Posterior cingulate gyrus (tissue), 11 donors: ENCODE measurements around the gene PPP2R2D.
"Not testable (repeated sequence)": the region's sequence is repeated elsewhere in the genome, so short reads cannot be mapped to it uniquely, and the experiment has no call there.

Source experiments
- DNase-seq, 10 donors: peaks; one replicate each; pipeline versions ENCODE4 v3.0.0 to v3.0.0-alpha.2; 2020 to 2021; ENCODE audit warnings: mixed read lengths in 3 of 10
- intact Hi-C: fragments of 100-400 bp; cut with DNase I; formaldehyde crosslinking; loops from one replicate; pipeline ENCODE4 v1.15.1; 2023

The PPP2R2D gene

DNA sequence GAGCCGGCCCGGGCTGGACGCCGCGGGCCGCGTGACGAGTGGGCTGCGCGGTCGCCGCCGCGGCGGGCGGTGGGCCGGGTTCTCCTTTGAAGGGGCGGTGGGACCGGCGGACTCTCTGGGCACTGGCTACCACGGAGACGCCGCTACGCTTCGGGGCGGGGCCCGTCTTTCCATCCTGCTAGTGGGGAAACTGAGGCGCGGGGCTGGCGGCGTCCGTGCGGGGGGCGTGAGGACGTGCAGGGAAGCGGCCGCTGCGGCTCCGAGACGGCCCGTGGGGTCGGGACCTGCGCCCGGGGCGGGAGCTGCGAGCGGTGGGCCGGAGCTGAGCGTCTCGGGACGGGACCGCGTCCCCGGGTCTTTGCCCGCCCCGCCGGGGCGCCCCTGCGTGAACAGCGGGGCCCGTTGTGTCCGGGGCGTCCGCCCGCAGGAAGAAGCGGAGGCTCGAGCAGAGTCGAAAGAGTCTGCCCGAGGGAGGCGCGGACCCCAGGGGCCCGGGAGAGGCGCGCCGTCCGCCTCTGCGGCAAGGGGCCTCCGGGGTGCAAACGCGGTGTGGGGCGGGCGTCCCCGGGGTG lies 81.5 kb downstream of the PPP2R2D start:
- intact Hi-C loops, result loop anchor here (5.0 kb wide), 1 partner anchor 80 kb away; the partner anchor contains the start of gene PPP2R2D
- no peak for DNase-seq

DNA sequence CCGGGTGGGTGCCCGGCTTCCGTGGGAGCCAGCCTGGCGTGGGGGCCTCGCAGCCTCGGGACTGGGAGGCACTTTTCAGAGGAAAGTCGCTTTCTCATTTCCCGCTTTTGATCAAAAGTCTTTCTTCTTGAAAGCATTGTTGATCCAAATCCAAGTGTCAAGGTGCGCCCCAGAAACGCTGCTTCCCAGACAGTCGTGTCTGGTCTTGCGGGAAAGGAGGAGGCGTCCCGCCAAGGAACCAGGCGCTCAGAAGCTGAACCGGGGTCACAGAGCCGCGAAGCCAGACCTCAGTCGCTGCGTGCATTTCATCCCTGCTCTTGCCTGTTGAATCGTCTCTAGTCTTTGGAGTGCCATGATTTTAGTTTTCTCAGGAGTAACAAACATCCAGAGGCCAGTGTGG lies 82.0 kb downstream of the PPP2R2D start:
- peak in 2 of 10 donors; percentile 63 to 72 for DNase-seq
- intact Hi-C loops, result loop anchor here (5.0 kb wide), 1 partner anchor 80 kb away; the partner anchor contains the start of gene PPP2R2D

DNA sequence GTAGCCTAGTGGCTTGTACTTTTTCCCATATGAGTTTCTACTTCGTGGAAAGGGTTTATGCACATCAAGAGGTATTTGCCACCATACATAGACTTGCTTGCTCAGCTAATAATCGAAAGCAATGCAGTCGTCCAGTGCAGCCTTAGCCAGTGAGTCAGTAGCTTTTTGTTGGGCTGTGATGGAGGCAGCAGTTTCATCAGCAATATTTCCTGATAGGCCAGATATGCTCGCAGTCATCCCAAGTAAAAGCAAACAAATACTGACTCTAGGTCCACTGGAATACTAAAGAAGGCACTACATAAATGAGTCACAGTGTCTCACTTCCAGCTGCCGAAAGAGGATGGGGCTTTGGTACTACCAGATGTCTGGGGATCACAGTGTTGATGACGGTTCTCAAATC lies 83.0 kb downstream of the PPP2R2D start:
- intact Hi-C loops, result loop anchor here (5.0 kb wide), 1 partner anchor 81 kb away; the partner anchor contains the start of gene PPP2R2D
- DNase-seq, result peak in 1 of 10 donors; percentile 22

DNA sequence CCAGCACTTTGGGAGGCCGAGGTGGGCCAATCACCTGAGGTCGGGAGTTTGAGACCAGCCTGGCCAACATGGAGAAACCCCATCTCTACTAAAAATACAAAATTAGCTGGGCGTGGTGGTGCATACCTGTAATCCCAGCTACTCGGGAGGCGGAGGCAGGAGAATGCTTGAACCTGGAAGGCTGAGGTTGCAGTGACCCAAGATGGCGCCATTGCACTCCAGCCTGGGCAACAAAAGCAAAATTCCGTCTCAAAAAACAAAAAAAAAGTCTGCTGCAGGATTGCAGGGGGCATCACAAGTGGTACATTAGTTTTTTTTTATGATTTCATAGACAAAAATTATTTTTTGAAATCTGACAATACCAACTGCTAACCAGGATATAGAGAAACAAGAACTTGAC lies 86.0 kb downstream of the PPP2R2D start:
- intact Hi-C loops, result not testable (repeated sequence)
- peak in 1 of 10 donors; percentile 10 for DNase-seq

DNA sequence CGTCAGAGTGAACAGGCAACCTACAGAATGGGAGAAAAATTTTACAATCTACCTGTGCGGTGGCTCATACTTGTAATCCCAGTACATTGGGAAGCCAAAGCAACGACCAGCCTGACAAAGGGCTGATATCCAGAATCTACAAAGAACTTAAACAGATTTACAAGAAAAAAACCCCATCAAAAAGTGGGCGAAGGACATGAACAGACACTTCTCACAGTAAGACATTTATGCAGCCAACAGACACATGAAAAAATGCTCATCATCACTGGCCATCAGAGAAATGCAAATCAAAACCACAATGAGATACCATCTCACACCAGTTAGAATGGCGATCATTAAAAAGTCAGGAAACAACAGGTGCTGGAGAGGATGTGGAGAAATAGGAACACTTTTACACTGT lies 86.5 kb downstream of the PPP2R2D start:
- DNase-seq, intact Hi-C loops: not testable (repeated sequence)

DNA sequence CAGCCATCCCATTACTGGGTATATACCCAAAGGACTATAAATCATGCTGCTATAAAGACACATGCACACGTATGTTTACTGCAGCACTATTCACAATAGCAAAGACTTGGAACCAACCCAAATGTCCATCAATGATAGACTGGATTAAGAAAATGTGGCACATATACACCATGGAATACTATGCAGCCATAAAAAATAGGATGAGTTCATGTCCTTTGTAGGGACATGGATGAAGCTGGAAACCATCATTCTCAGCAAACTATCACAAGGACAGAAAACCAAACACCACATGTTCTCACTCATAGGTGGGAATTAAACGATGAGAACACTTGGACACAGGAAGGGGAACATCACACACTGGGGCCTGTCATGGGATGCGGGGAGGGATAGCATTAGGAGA lies 87.0 kb downstream of the PPP2R2D start:
- intact Hi-C loops, result not testable (repeated sequence)
- DNase-seq, result peak in 1 of 10 donors; percentile 8

DNA sequence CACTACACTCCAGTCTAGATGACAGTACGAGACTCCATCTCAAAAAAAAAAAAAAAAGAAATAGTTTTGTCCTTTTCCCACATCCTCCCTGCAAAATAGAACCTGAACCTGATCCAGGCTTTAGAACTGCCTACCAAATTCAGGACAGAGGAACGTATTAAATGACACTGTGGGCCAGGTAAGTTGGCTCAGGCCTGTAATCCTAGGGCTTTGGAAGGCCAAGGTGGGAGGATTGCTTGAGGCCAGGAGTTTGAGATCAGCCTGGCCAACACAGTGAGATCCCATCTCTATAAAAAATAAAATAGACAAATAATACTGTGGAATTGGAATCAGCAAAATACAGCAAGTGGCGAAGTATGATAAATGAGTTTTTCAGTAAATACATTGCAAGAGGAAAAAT lies 90.9 kb downstream of the PPP2R2D start:
- no peak for DNase-seq
- intact Hi-C loops, result no loop called here

DNA sequence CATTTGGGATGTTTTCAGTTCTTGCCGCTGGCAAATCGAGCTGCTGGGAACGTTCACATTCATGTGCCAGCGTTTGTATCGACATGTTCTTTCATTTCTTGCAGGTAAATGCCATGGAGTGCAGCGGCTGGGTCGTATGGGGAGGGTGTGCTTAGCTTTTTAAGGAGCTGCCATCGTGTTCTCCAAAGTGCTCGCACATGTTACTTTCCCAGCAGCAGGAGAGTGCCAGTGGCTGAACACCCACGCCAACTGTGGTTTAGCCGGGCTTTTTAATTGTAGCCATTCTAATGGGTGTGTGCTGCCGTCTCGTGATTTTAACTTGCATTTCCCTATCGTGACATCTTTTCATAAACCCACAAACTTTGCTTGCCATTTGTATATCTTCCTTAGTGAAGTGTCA lies 92.5 kb downstream of the PPP2R2D start:
- intact Hi-C loops, result no loop called here

DNA sequence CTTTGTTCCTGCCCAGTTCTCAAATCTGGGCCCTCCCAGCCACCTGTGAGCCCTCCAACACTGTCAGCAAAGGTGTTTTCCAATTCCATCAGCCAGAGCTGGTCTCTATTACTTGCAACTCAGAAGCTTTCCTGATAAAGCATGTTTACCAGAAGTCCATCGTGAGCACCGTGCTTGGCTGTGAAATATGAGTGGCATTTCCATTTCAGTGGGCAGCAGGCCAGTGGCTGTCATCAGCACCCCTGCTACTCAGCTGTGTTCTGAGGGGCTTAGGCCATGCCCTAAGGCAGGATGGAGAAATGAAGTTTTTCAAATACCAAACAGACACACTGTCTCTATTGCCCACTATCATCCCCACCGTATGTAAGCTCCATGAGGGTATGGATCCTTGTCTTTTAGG lies 93.6 kb downstream of the PPP2R2D start:
- DNase-seq, result no peak
- intact Hi-C loops, result no loop called here

More for the DNA sequence above, 92.5 kb downstream of the PPP2R2D start:
- DNase-seq, result peak in 1 of 10 donors; percentile 32

DNA sequence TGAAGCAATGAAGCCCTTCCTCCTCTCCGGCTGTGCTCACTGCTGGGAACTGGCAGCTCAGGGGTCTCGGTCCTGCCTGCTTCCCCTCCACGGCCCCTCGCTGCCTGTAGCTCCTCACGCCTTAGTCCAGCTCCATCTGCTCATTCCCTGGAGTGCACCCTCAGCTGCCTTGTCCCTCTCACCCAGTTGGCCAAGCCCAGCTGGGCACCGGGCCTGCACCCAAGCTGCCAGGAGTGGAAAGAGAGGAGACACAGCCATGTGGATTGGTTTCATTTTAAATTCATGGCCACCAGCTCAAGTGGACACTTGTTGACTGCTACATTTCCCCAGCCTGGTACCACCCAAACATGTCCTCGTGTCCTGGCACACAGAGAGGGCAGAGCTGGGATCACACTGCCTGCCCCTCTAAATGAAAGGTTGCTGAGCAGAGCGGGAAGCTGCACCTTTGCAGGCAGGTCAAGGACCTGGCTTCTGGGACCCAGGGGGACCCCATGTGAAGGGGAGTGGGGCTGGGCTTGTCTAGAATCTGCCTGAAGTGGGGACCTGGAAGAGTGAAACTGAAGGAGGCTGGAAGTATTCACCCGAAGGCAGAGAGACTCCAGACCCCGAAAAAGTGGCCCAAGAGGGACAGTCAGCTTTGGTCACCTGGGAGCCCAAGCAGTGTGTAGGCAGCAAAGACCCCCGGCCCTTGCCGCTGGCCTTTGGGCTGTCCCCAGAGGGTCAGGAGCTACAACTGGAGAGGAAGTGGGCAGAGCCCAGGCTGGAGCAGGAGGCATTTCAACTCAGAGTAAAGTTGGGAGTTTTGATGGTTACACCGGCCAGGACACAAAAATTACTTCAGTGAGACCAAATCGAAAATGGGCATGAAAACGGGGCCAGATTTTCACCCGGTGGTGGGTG lies 95.9 kb downstream of the PPP2R2D start:
- peak in 7 of 10 donors; percentile 52 to 94 (median 66) for DNase-seq

DNA sequence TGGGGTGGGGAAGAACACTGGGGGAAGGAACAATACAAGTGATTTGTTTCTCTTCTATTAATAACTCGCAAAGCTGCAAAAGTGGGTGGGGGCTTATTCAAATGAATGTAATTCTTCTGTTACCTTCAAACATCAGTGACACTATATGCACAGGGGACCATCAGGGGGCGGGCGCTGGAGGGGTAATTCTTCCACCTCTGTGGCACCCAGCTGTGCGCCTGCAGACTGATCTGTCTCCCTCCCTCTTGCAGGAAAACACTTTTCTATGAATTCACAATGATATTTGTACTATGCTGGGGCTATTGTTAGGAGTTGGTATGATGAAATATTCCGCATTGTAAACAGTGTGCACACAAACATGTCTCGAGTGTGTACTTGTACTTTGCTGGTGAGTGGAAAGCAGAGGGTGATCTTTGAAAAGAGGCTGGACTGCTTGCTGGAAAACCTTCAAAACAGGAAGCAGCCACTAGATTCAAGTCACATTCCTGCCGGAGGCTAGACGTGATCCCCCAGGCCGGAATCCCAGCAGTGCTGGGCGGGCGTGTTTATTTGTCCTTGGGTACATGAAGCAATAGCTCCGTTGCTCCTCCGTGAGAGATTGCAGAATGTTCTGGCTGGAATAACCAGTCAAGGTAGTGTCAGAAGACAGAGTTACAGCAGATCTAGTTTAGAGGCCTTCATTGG lies 96.7 kb downstream of the PPP2R2D start:
- no peak for DNase-seq
- intact Hi-C loops, result no loop called here

More for the DNA sequence above, 95.9 kb downstream of the PPP2R2D start:
- intact Hi-C loops, result no loop called here

DNA sequence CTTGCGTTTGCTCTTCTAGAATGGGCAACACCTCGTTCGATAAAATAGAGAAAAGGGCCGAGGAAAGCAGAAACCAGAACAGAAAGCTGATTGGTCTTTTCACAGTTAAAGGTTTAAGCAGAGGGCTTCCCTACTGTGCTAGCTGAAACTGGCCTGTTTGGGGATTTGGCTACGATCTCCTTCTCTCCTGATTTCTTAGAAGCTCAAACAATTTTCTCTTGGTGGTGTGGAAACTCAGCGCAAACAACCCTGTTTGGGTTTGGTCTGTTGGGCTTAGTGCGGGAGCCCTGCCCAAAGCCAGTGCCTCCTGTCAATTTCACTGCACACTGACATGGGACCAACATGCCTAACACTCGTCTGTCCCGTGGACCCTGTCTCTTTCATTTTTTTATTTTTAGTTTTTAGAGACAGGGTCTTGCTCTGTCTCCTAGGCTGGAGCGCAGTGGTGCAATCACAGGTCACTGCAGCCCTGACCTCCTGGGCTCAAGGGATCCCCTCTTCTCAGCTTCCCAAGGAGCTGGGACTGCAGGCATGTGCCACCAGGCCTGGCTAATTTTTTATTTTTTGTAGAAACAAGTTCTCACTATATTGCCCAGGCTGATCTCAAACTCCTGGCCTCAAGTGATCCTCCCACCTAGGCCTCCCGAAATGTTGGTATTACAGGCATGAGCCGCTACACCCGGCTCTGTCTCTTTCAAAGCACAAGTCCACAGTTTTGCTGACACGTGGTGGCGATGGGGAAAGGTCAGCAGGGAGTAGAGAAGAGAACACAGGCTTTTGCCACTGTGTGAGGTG lies 97.4 kb downstream of the PPP2R2D start:
- no peak for DNase-seq
- intact Hi-C loops, result no loop called here

DNA sequence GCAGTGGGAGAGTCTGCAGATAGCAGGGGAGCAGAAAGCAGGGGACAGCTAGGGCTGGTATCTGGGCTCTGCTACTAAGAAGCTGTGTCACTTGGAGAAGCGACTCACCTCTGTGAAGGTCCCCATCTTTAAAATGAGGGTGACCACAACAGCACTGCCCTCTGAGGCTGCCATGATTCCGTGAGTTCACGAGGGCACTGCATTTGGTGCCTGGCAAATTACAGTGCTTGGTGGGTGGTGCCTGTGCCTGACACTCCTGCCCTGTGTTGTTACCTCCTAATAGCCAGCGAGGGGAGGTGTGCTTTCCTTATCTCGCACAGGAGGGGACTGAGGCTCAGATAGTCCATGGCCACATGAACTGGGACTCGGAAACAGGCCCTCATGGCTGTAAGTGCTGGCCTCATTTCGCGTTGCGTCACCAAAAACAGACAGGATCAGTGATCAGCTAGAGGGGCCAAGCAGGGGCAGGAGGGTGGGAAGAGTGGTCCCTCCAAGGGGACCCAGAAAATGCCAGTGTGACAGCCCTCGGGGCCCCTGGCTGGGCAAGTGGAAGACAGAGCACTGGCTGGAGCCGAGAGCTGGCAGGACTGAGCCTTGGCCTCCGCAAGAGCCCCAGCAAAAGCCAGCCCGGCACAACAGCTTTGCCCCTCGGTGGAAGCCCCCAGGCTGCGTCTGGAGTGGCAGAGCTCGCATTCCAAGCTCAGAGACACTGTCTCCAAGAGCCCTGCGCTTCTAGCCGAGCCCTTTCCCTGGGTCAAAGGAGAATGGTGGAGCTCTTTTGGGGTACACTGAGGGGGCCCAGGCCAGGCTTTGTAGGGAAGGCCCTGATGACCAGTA lies 98.3 kb downstream of the PPP2R2D start:
- peak in 1 of 10 donors; percentile 37 for DNase-seq
- intact Hi-C loops, result no loop called here

DNA sequence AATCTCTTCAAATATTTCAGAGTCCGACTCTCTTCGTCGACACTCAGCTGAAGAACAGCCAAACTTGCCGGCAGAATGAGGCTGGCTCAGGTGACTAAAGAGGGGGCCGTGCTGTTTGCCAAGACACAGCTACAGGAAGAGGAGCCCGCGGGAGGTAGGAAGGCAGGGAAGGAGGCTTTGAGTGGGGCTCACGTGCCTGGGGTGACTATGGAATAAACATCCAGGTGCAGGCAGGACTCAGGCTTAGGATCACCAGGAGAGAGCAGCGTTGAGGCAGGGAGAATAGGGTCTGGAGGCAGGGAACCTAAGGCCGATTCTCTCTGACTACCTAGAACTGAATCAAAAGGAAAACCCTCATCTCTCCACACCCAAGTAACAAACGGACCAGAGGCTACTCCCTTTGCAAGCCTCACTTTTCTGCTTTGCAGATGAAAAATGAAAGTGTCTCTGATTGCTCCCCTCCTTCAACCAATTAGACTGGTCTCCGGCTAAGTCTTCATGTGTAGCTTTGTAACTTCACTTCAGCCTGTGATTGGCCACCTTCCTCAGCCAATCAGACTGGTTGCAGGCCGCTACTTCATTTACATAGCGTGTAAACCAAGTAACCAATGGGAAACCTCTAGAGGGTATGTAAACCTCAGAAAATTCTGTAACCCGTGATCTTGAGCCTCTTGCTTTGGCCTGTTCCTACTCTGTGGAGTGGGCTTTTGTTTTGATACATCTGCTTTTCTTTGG lies 100.6 kb downstream of the PPP2R2D start:
- no peak for DNase-seq
- intact Hi-C loops, result no loop called here

DNA sequence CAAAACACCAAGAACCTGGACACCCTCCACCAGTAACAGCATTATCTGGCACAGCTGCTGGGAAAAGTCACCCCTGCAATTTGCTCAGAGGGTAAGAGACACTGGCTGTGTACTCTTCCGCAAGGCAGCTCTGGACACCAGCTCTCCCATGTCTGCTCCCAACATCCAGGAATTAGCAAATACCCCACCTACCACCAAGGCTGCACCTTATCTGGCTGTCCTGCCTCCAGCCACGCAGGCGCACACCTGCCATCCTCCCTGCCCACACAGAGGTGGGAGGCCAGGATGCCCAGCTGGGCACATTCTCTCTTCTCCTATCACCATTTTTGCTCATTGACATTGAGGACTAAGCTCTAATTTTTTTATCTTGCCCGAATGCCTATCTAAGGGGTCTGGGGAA lies 101.2 kb downstream of the PPP2R2D start:
- intact Hi-C loops, result no loop called here
- DNase-seq, result no peak

DNA sequence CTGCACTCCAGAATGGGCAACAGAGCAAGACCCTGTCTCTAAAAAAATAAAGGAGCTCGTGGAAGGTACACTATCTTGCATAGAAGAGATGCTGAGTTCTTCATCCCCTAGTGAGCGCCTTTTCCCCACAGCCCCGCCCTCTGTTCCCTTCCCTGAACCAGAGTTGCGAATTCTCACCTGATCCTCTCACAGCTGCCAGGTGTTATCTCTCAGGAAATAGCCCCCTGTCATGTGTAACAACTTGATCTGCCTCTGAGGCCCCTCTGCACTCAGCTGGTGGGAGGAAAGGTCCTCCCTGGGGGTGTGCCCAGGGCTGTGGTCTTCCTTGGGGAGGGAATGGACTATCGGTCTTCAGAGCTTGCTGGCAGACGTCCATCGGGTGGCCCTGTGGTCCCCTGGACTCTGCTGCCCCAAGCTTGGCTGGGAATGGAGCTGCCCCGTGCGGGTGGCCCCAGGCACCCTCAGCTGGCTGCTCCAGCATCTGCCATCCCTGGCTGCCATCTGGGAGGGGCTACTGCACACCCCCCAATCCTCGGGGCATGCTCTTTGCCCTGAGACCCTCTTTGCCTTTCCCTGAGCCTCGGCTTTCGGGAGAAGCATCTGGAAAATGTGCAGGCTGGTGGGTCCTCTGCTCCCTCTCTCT lies 102.6 kb downstream of the PPP2R2D start:
- intact Hi-C loops, result no loop called here
- DNase-seq, result no peak

DNA sequence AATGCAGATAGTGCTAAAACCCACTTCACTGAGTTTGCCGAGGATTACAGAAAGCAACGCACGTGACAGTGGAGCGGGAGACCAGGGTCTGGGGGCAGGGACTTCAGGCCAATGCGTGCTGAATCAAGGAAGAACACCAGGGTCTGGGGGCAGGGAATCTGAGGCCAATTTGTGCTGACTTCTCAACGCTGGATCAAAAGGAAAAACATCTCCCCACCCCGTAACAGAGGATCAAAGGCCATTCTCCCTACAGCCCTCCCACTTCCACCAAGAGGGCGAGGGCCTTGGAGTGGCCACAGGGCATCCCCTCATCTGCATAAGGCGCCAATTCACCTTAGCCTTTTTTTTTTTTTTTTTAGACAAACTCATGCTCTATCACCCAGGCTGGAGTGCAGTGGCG lies 103.2 kb downstream of the PPP2R2D start:
- intact Hi-C loops, result no loop called here

DNA sequence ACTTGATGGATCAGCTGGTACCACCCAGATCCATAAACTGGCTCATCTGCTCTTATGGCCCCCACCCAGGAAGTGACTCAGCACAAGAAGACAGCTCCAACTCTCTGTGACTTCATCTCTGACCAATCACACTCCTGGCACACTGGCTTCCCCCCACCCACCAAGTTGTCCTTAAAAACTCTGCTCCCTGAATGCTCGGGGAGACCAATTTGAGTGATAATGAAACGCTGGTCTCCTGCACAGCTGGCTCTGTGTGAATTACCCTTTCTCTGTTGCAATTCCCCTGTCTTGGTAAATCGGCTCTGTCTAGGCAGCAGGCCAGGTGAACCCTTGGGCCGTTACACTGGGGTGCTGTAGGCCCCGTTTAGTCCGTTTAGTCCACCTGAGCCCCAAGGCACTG lies 104.3 kb downstream of the PPP2R2D start:
- intact Hi-C loops, result no loop called here
- DNase-seq, result peak in 1 of 10 donors; percentile 54

More for the DNA sequence above, 103.2 kb downstream of the PPP2R2D start:
- no peak for DNase-seq
